ENCODE results near the gene RBM47. TPM values are rescaled to one million over a fixed set of nuclear protein-coding genes. Genes with fewer than 3 reads are reported as not detected.
"Not testable (repeated sequence)": the region's sequence is repeated elsewhere in the genome, so short reads cannot be mapped to it uniquely, and the experiment has no call there.

RBM47 gene
- total and polyA plus RNA-seq, 2 of the 4 experiments (the other 2 are of a cell fraction), result 0.44 to 1.1 TPM

- in situ Hi-C loops (cut with MboI; ENCODE audit: low sequenced_read_pairs) (no loop called here), intact Hi-C loops (cut with micrococcal nuclease) (no loop called here), dilution Hi-C loops (cut with HindIII; ENCODE audit: low sequenced_read_pairs, unreplicated experiment) (no loop called here)
- Histone ChIP-seq H3K23ac (ENCODE audit: low read depth, low read length) (no peak overlapping the region), H3K9me1 (ENCODE audit: insufficient read depth, low read length) (no peaks in the 10 kb centered on the region), H3K36me3 (ENCODE audit: control insufficient read depth, insufficient read depth, low read length) (no peaks in the 10 kb centered on the region), H3K18ac (ENCODE audit: low read depth, low read length) (no peak overlapping the region), H4K91ac (ENCODE audit: insufficient read depth, low read depth, low read length) (no peak overlapping the region), H3K4me1 (ENCODE audit: control insufficient read depth, insufficient read depth, low read length) (no peaks in the 10 kb centered on the region), H3K14ac (replicated peaks; ENCODE audit: low read depth, low read length) (no peak overlapping the region), H3K56ac (ENCODE audit: extremely low read depth, insufficient read depth, low read length) (no peak overlapping the region), H2AK9ac (replicated peaks; ENCODE audit: low read depth, low read length, poor library complexity) (no peak overlapping the region), H4K20me1 (ENCODE audit: insufficient read depth, low read length) (no peaks in the 10 kb centered on the region), H4K5ac (ENCODE audit: low read depth, low read length) (no peak overlapping the region), H2BK20ac (ENCODE audit: low read depth, low read length) (no peak overlapping the region), H3K4me2 (ENCODE audit: low read depth, low read length) (no peak overlapping the region), H3K9ac (ENCODE audit: low read depth, low read length) (no peak overlapping the region), H3K27ac (ENCODE audit: insufficient read depth, low read length) (no peak overlapping the region), H2AK5ac (ENCODE audit: low read depth, low read length) (no peak overlapping the region), H2AFZ (replicated peaks; ENCODE audit: low read length, poor library complexity) (no peak overlapping the region), H3K4ac (ENCODE audit: low read depth, low read length) (no peak overlapping the region), H3K4me3 (ENCODE audit: insufficient read depth, low read depth, low read length) (no peak overlapping the region), H3K27me3 (ENCODE audit: control insufficient read depth, insufficient read depth, low read length) (peaks cover 5% of the 10 kb centered on the region), H3K79me1 (ENCODE audit: low read depth in 1 of 2, low read length in 2 of 2) (no peaks in the 10 kb centered on the region), H2BK5ac (ENCODE audit: low read depth, low read length, poor library complexity, severe bottlenecking) (no peak overlapping the region), H3K9me3 (ENCODE audit: control insufficient read depth, insufficient read depth, low read length) (peaks cover 3% of the 10 kb centered on the region; the same call in 1 of the 2 replicates), H4K8ac (ENCODE audit: low read depth in 2 of 2, low read length in 2 of 2) (no peak overlapping the region), H2BK120ac (ENCODE audit: low read depth, low read length) (no peak overlapping the region), H2BK15ac (ENCODE audit: low read depth, low read length) (no peak overlapping the region)
- TF ChIP-seq SMC3 (IDR thresholded peaks at IDR 0.05; ENCODE audit: low read depth, low read length) (no peak), CEBPB (IDR thresholded peaks at IDR 0.05; ENCODE audit: low read depth, low read length) (no peak), POLR2A (IDR thresholded peaks at IDR 0.05; ENCODE audit: low read depth, low read length) (no peak), BHLHE40 (IDR thresholded peaks at IDR 0.05; ENCODE audit: low read depth, low read length) (no peak)
- ATAC-seq (ENCODE audit: low read depth) (no peak), DNase-seq (peak; percentile 38)
- ChIA-PET CTCF (no interaction called here), POLR2A (ENCODE audit: unreplicated experiment) (no interaction called here)
- no CpG with 5 or more reads among the region's 1 CpG for WGBS, 2 experiments (ENCODE audit: extremely low coverage in 2 of 2, insufficient read length in 1 of 2)
- BruUV-seq (replicated peaks), result no TSS peak
Observed at GRCh38 chr4:40409835-40410234, 219.8 kb downstream of the RBM47 start.

GRCh38 chr4:40407468-40407867 lies 222.2 kb downstream of the RBM47 start:
- H4K20me1 ChIP-seq (ENCODE audit: insufficient read depth, low read length); H3K36me3 ChIP-seq (ENCODE audit: control insufficient read depth, insufficient read depth, low read length); H3K27ac ChIP-seq (ENCODE audit: insufficient read depth, low read length); H3K79me1 ChIP-seq (ENCODE audit: low read depth in 1 of 2, low read length in 2 of 2); H4K91ac ChIP-seq (ENCODE audit: insufficient read depth, low read depth, low read length); H4K8ac ChIP-seq (ENCODE audit: low read depth in 2 of 2, low read length in 2 of 2); H2BK15ac ChIP-seq (ENCODE audit: low read depth, low read length); H2AK9ac ChIP-seq (replicated peaks; ENCODE audit: low read depth, low read length, poor library complexity); H3K4ac ChIP-seq (ENCODE audit: low read depth, low read length); H3K9ac ChIP-seq (ENCODE audit: low read depth, low read length); dilution Hi-C loops (cut with HindIII; ENCODE audit: low sequenced_read_pairs, unreplicated experiment); H3K9me3 ChIP-seq (ENCODE audit: control insufficient read depth, insufficient read depth, low read length); in situ Hi-C loops (cut with MboI; ENCODE audit: low sequenced_read_pairs); H3K4me3 ChIP-seq (ENCODE audit: insufficient read depth, low read depth, low read length); H2AFZ ChIP-seq (replicated peaks; ENCODE audit: low read length, poor library complexity); DNase-seq; H2AK5ac ChIP-seq (ENCODE audit: low read depth, low read length); H2BK120ac ChIP-seq (ENCODE audit: low read depth, low read length); H3K27me3 ChIP-seq (ENCODE audit: control insufficient read depth, insufficient read depth, low read length); ATAC-seq (ENCODE audit: low read depth); H4K5ac ChIP-seq (ENCODE audit: low read depth, low read length); H3K23ac ChIP-seq (ENCODE audit: low read depth, low read length); POLR2A ChIA-PET (ENCODE audit: unreplicated experiment); intact Hi-C loops (cut with micrococcal nuclease); H3K4me1 ChIP-seq (ENCODE audit: control insufficient read depth, insufficient read depth, low read length); H3K18ac ChIP-seq (ENCODE audit: low read depth, low read length); H3K14ac ChIP-seq (replicated peaks; ENCODE audit: low read depth, low read length); BruUV-seq (replicated peaks); H3K9me1 ChIP-seq (ENCODE audit: insufficient read depth, low read length); H3K56ac ChIP-seq (ENCODE audit: extremely low read depth, insufficient read depth, low read length); H3K4me2 ChIP-seq (ENCODE audit: low read depth, low read length); H2BK20ac ChIP-seq (ENCODE audit: low read depth, low read length); H2BK5ac ChIP-seq (ENCODE audit: low read depth, low read length, poor library complexity, severe bottlenecking); CTCF ChIA-PET: not testable (repeated sequence)
- WGBS, 2 experiments (ENCODE audit: extremely low coverage in 2 of 2, insufficient read length in 1 of 2), result no CpG with 5 or more reads among the region's 3 CpGs
